SU-DHL-6 (cell line): Measurements from ENCODE around the gene SPATA20.

Experiments
- EZH2phosphoT487 ChIP-seq: fragments of 200-600 bp; sonication (generic), shearing (Covaris generic); conservative IDR thresholded peaks from 2 replicates; pipeline ENCODE4 v1.6.1; 2018; ENCODE audit warnings: mild to moderate bottlenecking, antibody characterized with exemption, low read length, moderate library complexity, mixed read lengths
- TF ChIP-seq, protein P1 (sequence below): fragments of 200-600 bp; sonication (generic); IDR thresholded peaks from one replicate; pipeline ENCODE4 v1.5.1; 2017; ENCODE audit warnings: antibody characterized with exemption, mild to moderate bottlenecking, low read length, moderate library complexity; ENCODE audit not compliant: insufficient read depth, poor library complexity, severe bottlenecking

DNA sequence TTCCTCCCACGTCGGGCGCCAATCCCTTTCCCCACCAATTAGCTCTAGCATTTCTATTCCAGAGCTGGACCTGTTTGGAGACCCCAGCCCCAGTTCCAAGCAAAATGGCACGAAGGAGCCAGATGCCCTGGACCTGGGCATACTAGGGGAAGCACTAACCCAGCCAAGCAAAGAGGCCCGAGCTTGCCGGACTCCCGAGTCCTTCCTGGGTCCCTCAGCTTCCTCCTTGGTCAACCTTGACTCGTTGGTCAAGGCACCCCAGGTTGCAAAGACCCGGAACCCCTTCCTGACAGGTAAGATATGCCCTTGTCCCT, 5.6 kb upstream of the SPATA20 start:
- TF ChIP-seq, protein P1, sequence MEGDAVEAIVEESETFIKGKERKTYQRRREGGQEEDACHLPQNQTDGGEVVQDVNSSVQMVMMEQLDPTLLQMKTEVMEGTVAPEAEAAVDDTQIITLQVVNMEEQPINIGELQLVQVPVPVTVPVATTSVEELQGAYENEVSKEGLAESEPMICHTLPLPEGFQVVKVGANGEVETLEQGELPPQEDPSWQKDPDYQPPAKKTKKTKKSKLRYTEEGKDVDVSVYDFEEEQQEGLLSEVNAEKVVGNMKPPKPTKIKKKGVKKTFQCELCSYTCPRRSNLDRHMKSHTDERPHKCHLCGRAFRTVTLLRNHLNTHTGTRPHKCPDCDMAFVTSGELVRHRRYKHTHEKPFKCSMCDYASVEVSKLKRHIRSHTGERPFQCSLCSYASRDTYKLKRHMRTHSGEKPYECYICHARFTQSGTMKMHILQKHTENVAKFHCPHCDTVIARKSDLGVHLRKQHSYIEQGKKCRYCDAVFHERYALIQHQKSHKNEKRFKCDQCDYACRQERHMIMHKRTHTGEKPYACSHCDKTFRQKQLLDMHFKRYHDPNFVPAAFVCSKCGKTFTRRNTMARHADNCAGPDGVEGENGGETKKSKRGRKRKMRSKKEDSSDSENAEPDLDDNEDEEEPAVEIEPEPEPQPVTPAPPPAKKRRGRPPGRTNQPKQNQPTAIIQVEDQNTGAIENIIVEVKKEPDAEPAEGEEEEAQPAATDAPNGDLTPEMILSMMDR = no peak
- no peak for TF ChIP-seq EZH2phosphoT487
